Skeletal muscle tissue (tissue), 4 donors: Measurements from ENCODE around the gene KCNAB1. TPM values are rescaled to one million over a fixed set of nuclear protein-coding genes. Genes with fewer than 3 reads are reported as not detected.

ENCODE experiments used
- H3K27ac ChIP-seq: one replicate; pipeline ENCODE4 v1.7.0; 2013; ENCODE audit warnings: mild to moderate bottlenecking, low read depth, low read length, inconsistent platforms
- H3K27me3 ChIP-seq, 3 donors: one replicate each; pipeline ENCODE4 v1.7.0; 2013; ENCODE audit warnings: low read length in 3 of 3; ENCODE audit not compliant: control insufficient read depth in 3 of 3, insufficient read depth in 3 of 3
- H3K36me3 ChIP-seq, 3 donors: one replicate each; pipeline ENCODE4 v1.7.0; 2013; ENCODE audit warnings: low read length in 3 of 3; ENCODE audit not compliant: control insufficient read depth in 3 of 3, insufficient read depth in 3 of 3
- H3K4me1 ChIP-seq, 3 donors: one replicate each; pipeline ENCODE4 v1.7.0; 2013; ENCODE audit warnings: low read length in 3 of 3, mild to moderate bottlenecking in 3 of 3; ENCODE audit not compliant: control insufficient read depth in 3 of 3, insufficient read depth in 3 of 3
- H3K4me3 ChIP-seq, 3 donors: one replicate each; pipeline ENCODE4 v1.7.0; 2013; ENCODE audit warnings: low read length in 3 of 3
- H3K9ac ChIP-seq, 3 donors: one replicate each; pipeline ENCODE4 v1.7.0; 2013; ENCODE audit warnings: low read length in 3 of 3, mild to moderate bottlenecking in 3 of 3, moderate library complexity in 2 of 3, low read depth in 1 of 3
- H3K9me3 ChIP-seq, 3 donors: one replicate each; pipeline ENCODE4 v1.7.0; 2013; ENCODE audit warnings: low read length in 3 of 3; ENCODE audit not compliant: control insufficient read depth in 3 of 3
- total RNA-seq: library from RNA; depleted of rRNA; stranded (reverse); fragments of >200 nt; gene quantifications from one replicate; pipeline ENCODE4 v1.2.3, GENCODE V29; 2014
- donor health status: Osteomylitis.

The KCNAB1 gene
- total RNA-seq, 1 donor from 2014 or later, result 4.2 TPM

GRCh38 chr3:156350781-156351180 lies 230.4 kb downstream of the KCNAB1 start:
- Histone ChIP-seq H3K27me3 (no peaks in the 10 kb centered on the region), H3K27ac (no peak overlapping the region), H3K4me1 (no peaks in the 10 kb centered on the region), H3K4me3 (no peak overlapping the region), H3K9ac (no peak overlapping the region), H3K9me3 (no peaks in the 10 kb centered on the region), H3K36me3 (no peaks in the 10 kb centered on the region)

GRCh38 chr3:156351783-156352182 lies 231.4 kb downstream of the KCNAB1 start:
- no peak overlapping the region for H3K27ac ChIP-seq
- H3K4me3 ChIP-seq, result no peak overlapping the region
- no peaks in the 10 kb centered on the region for H3K27me3 ChIP-seq
- H3K9ac ChIP-seq, result no peak overlapping the region
- no peaks in the 10 kb centered on the region for H3K36me3 ChIP-seq
- no peaks in the 10 kb centered on the region for H3K4me1 ChIP-seq
- H3K9me3 ChIP-seq, result no peaks in the 10 kb centered on the region

GRCh38 chr3:156352728-156353127 lies 232.3 kb downstream of the KCNAB1 start:
- Histone ChIP-seq H3K36me3 (no peaks in the 10 kb centered on the region), H3K27ac (no peak overlapping the region), H3K4me3 (no peak overlapping the region), H3K9ac (no peak overlapping the region), H3K9me3 (no peaks in the 10 kb centered on the region), H3K4me1 (no peaks in the 10 kb centered on the region), H3K27me3 (no peaks in the 10 kb centered on the region)

GRCh38 chr3:156353563-156353962 lies 233.2 kb downstream of the KCNAB1 start:
- Histone ChIP-seq H3K27me3 (no peaks in the 10 kb centered on the region), H3K9me3 (no peaks in the 10 kb centered on the region), H3K27ac (no peak overlapping the region), H3K4me3 (no peak overlapping the region), H3K4me1 (no peaks in the 10 kb centered on the region), H3K36me3 (no peaks in the 10 kb centered on the region), H3K9ac (no peak overlapping the region)

- H3K36me3 ChIP-seq, result no peaks in the 10 kb centered on the region
- H3K9ac ChIP-seq, result no peak overlapping the region
- H3K27me3 ChIP-seq, result no peaks in the 10 kb centered on the region
- no peak overlapping the region for H3K27ac ChIP-seq
- no peaks in the 10 kb centered on the region for H3K9me3 ChIP-seq
- H3K4me3 ChIP-seq, result no peak overlapping the region
- no peaks in the 10 kb centered on the region for H3K4me1 ChIP-seq
Observed at GRCh38 chr3:156356537-156357363, 236.4 kb downstream of the KCNAB1 start.

DNA sequence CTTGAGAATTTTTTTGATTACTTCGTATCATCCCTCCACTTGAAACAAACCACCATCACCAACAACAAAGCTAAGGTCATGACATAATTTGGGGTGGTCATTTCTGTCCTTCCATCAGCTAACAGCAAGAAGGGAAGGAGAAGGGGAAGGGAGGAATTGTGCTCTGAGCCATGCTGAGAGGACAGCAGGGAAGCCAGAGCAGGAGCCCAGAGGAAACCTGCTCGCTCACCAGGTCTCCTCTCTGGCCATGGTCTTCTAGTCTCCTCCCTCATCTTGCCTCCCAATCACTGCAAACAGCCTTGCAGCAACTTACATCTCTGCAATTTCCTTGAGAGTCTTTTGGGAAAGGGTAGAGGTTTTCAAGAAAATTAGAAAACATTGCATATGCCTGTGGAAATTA lies 237.9 kb downstream of the KCNAB1 start:
- no peak overlapping the region for H3K9ac ChIP-seq
- no peaks in the 10 kb centered on the region for H3K4me1 ChIP-seq
- no peak overlapping the region for H3K27ac ChIP-seq
- H3K27me3 ChIP-seq, result no peaks in the 10 kb centered on the region
- H3K4me3 ChIP-seq, result no peak overlapping the region
- H3K36me3 ChIP-seq, result no peaks in the 10 kb centered on the region
- no peaks in the 10 kb centered on the region for H3K9me3 ChIP-seq

- H3K9me3 ChIP-seq, result no peaks in the 10 kb centered on the region
- no peak overlapping the region for H3K9ac ChIP-seq
- no peak overlapping the region for H3K4me3 ChIP-seq
- H3K4me1 ChIP-seq, result no peaks in the 10 kb centered on the region
- H3K27me3 ChIP-seq, result no peaks in the 10 kb centered on the region
- no peak overlapping the region for H3K27ac ChIP-seq
- H3K36me3 ChIP-seq, result no peaks in the 10 kb centered on the region
Observed at GRCh38 chr3:156359368-156359767, 239.0 kb downstream of the KCNAB1 start.

- no peaks in the 10 kb centered on the region for H3K9me3 ChIP-seq
- H3K27ac ChIP-seq, result no peak overlapping the region
- no peaks in the 10 kb centered on the region for H3K4me1 ChIP-seq
- H3K9ac ChIP-seq, result no peak overlapping the region
- no peaks in the 10 kb centered on the region for H3K27me3 ChIP-seq
- no peak overlapping the region for H3K4me3 ChIP-seq
- H3K36me3 ChIP-seq, result no peaks in the 10 kb centered on the region
Observed at GRCh38 chr3:156360083-156360482, 239.7 kb downstream of the KCNAB1 start.

- no peaks in the 10 kb centered on the region for H3K36me3 ChIP-seq
- H3K27ac ChIP-seq, result no peak overlapping the region
- no peaks in the 10 kb centered on the region for H3K4me1 ChIP-seq
- no peak overlapping the region for H3K9ac ChIP-seq
- H3K4me3 ChIP-seq, result no peak overlapping the region
- no peaks in the 10 kb centered on the region for H3K9me3 ChIP-seq
- H3K27me3 ChIP-seq, result no peaks in the 10 kb centered on the region
Observed at GRCh38 chr3:156360963-156361362, 240.6 kb downstream of the KCNAB1 start.

DNA sequence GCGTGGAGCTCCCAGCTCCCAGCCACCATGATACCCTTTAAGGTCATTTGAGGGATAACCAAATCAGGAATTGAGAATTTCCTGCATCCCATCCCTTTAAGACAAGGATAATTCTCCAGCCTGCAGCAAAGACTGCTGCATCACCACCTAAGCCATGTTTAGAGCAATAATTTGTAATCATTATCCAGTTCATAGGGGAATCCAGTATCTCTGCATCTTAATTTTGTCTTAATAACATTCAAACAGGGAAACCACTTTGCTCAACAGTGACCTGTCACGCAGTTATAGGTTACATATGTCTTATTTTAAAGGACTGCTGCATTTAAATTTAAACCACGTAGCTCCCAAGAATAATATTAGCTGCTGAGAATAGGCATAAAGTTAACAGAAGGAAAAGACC lies 246.2 kb downstream of the KCNAB1 start:
- H3K9me3 ChIP-seq, result no peaks in the 10 kb centered on the region
- no peaks in the 10 kb centered on the region for H3K4me1 ChIP-seq
- H3K9ac ChIP-seq, result no peak overlapping the region
- H3K36me3 ChIP-seq, result no peaks in the 10 kb centered on the region
- H3K27me3 ChIP-seq, result no peaks in the 10 kb centered on the region
- H3K27ac ChIP-seq, result no peak overlapping the region
- no peak overlapping the region for H3K4me3 ChIP-seq
